ENCODE data around the gene ATG5. TPM values are rescaled to one million over a fixed set of nuclear protein-coding genes. Genes with fewer than 3 reads are reported as not detected.

The ATG5 gene
- 42.9 TPM for total RNA-seq (2013)
- 10 to 100 TPM; 15.0 to 31.4 (median 29.9) TPM for polyA plus RNA-seq
- 10.1 and 15.7 TPM in 2 replicates for polyA minus RNA-seq
- total RNA-seq, result 22.0 to 56.4 (median 44.7) reads per million in 11 experiments

DNA sequence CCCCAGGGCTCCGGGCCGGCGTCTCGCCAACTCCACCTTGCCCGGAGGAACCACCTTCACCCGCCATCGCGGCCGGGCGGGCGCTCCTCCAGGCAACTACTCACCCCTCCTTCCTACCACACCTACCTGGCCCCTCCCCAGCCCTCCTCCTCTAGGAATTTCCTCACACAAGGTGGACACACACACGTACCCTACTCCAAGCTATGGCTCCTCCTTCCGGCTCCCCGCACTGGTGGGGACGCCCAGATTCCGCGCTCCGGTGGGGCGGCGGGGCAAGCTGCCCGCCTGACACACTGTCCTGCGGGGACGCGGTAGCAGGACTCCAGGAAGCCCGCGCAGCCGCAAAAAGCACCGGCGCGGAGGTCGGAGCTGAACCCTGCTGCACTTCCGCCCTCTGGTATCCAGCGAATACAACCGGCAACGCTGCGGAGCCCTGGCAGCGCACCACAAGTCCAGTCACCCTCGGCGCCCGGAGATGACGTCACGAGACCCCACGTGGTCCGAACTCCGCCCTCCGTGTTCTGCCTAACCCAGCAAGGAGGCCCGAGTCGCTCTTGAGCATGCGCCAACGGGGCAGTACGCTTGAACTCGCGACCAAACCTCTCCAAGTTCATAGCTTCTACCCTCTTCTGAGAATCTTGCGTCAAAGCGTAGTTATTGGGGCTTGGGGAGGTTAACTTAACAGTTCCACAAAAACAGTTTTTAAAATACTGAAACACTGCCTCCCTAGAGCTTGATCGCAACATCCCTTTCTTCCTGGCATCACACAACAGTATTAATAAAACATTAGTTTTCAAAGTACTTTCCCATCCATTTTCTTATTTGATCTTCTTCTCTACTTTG, at the start of gene ATG5:
Gene ATG5 (minus strand): TSS at position 425 of the 843 bp plus-strand sequence. CDS start 9,552 bp downstream, outside the sequence.
- Histone ChIP-seq H3K36me3 (replicated peaks in 1 of 2; ENCODE audit: control insufficient read depth in 1 of 2, insufficient read depth in 2 of 2, low read length in 2 of 2) (no peaks in the 10 kb centered on the region), H2AFZ (ENCODE audit: insufficient read depth, low read depth, low read length, poor library complexity, severe bottlenecking) (peak within 1 kb of the TSS; percentile 96), H3K27me3 (ENCODE audit: control insufficient read depth in 2 of 2, insufficient read depth in 2 of 2, low read length in 2 of 2) (peaks cover 2 to 3% of the 10 kb centered on the region in 2 donors), H3K9ac (ENCODE audit: insufficient read depth, low read length, poor library complexity, severe bottlenecking) (peak within 1 kb of the TSS; percentile 94), H3K4me1 (ENCODE audit: control insufficient read depth in 1 of 2, insufficient read depth in 2 of 2, low read length in 2 of 2) (peaks cover 15 to 25% of the 10 kb centered on the region in 2 donors), H3K79me2 (ENCODE audit: insufficient read depth, low read length) (peaks cover 49% of the 10 kb centered on the region), H3K4me3 (replicated peaks in 1 of 3; ENCODE audit: low read depth in 2 of 3, low read length in 3 of 3) (peak within 1 kb of the TSS; percentile 92 to 99 (median 93)), H3K9me3 (replicated peaks in 1 of 2; ENCODE audit: control insufficient read depth in 1 of 2, insufficient read depth in 1 of 2, low read length in 2 of 2) (no peaks in the 10 kb centered on the region), H3K4me2 (replicated peaks; ENCODE audit: extremely low read depth, low read length, poor library complexity, severe bottlenecking) (peak within 1 kb of the TSS; percentile 90), H4K20me1 (ENCODE audit: insufficient read depth, low read length) (peaks cover 15% of the 10 kb centered on the region), H3K27ac (ENCODE audit: low read depth in 1 of 2, low read length in 2 of 2) (peak within 1 kb of the TSS; percentile 94 to 100)
- TF ChIP-seq, protein P1, sequence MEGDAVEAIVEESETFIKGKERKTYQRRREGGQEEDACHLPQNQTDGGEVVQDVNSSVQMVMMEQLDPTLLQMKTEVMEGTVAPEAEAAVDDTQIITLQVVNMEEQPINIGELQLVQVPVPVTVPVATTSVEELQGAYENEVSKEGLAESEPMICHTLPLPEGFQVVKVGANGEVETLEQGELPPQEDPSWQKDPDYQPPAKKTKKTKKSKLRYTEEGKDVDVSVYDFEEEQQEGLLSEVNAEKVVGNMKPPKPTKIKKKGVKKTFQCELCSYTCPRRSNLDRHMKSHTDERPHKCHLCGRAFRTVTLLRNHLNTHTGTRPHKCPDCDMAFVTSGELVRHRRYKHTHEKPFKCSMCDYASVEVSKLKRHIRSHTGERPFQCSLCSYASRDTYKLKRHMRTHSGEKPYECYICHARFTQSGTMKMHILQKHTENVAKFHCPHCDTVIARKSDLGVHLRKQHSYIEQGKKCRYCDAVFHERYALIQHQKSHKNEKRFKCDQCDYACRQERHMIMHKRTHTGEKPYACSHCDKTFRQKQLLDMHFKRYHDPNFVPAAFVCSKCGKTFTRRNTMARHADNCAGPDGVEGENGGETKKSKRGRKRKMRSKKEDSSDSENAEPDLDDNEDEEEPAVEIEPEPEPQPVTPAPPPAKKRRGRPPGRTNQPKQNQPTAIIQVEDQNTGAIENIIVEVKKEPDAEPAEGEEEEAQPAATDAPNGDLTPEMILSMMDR (IDR thresholded peaks at IDR 0.05), result no peak
- Mint-ChIP-seq H3K4me3 (peak within 1 kb of the TSS; percentile 98), H3K9me3 (peaks cover 0 to 5% (median 3%) of the 10 kb centered on the region in 7 donors), H3K27ac (peak within 1 kb of the TSS; percentile 95 to 99 (median 98)), H3K36me3 (peaks cover 0 to 14% of the 10 kb centered on the region in 2 donors), H3K27me3 (ENCODE audit: low read depth in 3 of 3) (peaks cover 5 to 19% (median 13%) of the 10 kb centered on the region in 3 donors), H3K4me1 (peaks cover 26% of the 10 kb centered on the region)
- 1% methylated on average over 49 of the region's 56 CpGs for WGBS (ENCODE audit: insufficient coverage)
- peak; percentile 99 to 100 (median 99) for DNase-seq
- intact Hi-C loops (cut with micrococcal nuclease), result loop anchor here (5.0 to 10.0 kb wide), 3 partner anchors 119 to 1629 kb away; partner anchors contain the start of gene SEC63 (in 1 of the 2)

DNA sequence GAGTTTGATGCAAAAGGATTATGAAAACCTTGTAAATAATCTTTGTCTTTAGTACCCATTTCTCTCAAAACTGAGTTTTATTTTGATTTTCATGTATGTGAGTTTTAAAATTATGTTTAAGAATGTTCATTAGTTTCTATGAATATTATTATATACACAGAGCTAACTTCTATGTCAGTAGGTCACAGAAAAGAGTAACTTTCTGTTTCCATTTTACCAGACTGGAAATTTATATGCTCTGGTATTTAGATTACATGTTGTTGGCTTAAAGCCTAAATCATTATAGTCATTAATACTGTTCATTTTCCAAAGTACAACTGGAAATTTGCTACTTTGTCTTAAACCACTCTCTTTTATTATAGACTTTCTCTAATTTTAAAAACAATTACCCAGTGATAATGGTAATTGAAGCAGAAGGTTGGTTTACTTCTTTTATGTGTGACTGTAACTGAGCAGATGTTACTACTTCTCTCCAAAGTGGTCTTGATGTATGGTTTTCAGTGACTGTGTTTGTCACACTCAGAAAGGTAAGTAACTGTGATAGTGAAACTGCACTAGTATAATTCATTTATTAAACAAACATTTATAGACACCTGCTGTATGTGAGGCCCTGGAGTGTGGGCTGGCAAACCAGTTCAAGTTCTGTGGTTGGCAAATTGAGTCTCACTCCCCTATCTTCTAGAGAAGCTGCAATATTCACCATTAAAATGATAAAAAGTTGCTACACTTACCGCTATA, 48.1 kb upstream of the ATG5 start:
- Mint-ChIP-seq H3K9me3 (no peaks in the 10 kb centered on the region), H3K27me3 (ENCODE audit: low read depth in 3 of 3) (peaks cover 0 to 2% (median 0%) of the 10 kb centered on the region in 3 donors), H3K4me3 (no peak overlapping the region), H3K4me1 (peaks cover 5% of the 10 kb centered on the region), H3K36me3 (no peaks in the 10 kb centered on the region), H3K27ac (no peak overlapping the region)
- H3K79me2 ChIP-seq (ENCODE audit: insufficient read depth, low read length), result no peaks in the 10 kb centered on the region
- H3K4me3 ChIP-seq (replicated peaks in 1 of 3; ENCODE audit: low read depth in 2 of 3, low read length in 3 of 3), result no peak overlapping the region
- WGBS (ENCODE audit: insufficient coverage), result no CpG with 5 or more reads among the region's 1 CpG
- no peaks in the 10 kb centered on the region for H4K20me1 ChIP-seq (ENCODE audit: insufficient read depth, low read length)
- TF ChIP-seq, protein P1 (IDR thresholded peaks at IDR 0.05), result no peak
- no peak overlapping the region for H2AFZ ChIP-seq (ENCODE audit: insufficient read depth, low read depth, low read length, poor library complexity, severe bottlenecking)
- no peak overlapping the region for H3K27ac ChIP-seq (ENCODE audit: low read depth in 1 of 2, low read length in 2 of 2)
- no peaks in the 10 kb centered on the region for H3K4me1 ChIP-seq (ENCODE audit: control insufficient read depth in 1 of 2, insufficient read depth in 2 of 2, low read length in 2 of 2)
- no peaks in the 10 kb centered on the region for H3K36me3 ChIP-seq (replicated peaks in 1 of 2; ENCODE audit: control insufficient read depth in 1 of 2, insufficient read depth in 2 of 2, low read length in 2 of 2)
- DNase-seq, result no peak
- intact Hi-C loops (cut with micrococcal nuclease), result no loop called here
- H3K4me2 ChIP-seq (replicated peaks; ENCODE audit: extremely low read depth, low read length, poor library complexity, severe bottlenecking), result no peak overlapping the region
- no peak overlapping the region for H3K9ac ChIP-seq (ENCODE audit: insufficient read depth, low read length, poor library complexity, severe bottlenecking)
- H3K9me3 ChIP-seq (replicated peaks in 1 of 2; ENCODE audit: control insufficient read depth in 1 of 2, insufficient read depth in 1 of 2, low read length in 2 of 2), result no peaks in the 10 kb centered on the region
- peaks cover 2 to 4% of the 10 kb centered on the region in 2 donors for H3K27me3 ChIP-seq (ENCODE audit: control insufficient read depth in 2 of 2, insufficient read depth in 2 of 2, low read length in 2 of 2)

All from CD14-positive monocyte (primary cell).